ENCODE data around the gene RMDN3.

RMDN3 gene

GRCh38 chr15:40723919-40724318 is 31.1 kb downstream of the RMDN3 start:
- H2AFZ ChIP-seq (ENCODE audit: low read length, unreplicated experiment): no peak overlapping the region
- H3K4me1 ChIP-seq (ENCODE audit: control insufficient read depth, insufficient read depth, low read length, unreplicated experiment): no peaks in the 10 kb centered on the region
- H3K27me3 ChIP-seq (ENCODE audit: insufficient read depth, low read length): no peaks in the 10 kb centered on the region
- H3K79me2 ChIP-seq (ENCODE audit: control insufficient read depth, insufficient read depth, low read length, unreplicated experiment): no peaks in the 10 kb centered on the region
- H3K4me3 ChIP-seq (ENCODE audit: low read depth, low read length): no peak overlapping the region
- H3K27ac ChIP-seq (ENCODE audit: low read depth, low read length): no peak overlapping the region
- H3K36me3 ChIP-seq (ENCODE audit: insufficient read depth, low read length): peaks cover 10% of the 10 kb centered on the region

GRCh38 chr15:40722934-40723333 is 32.1 kb downstream of the RMDN3 start:
- peaks cover 8% of the 10 kb centered on the region for H3K36me3 ChIP-seq (ENCODE audit: insufficient read depth, low read length)

GRCh38 chr15:40722354-40722753 is 32.7 kb downstream of the RMDN3 start:
- Histone ChIP-seq H3K79me2 (ENCODE audit: control insufficient read depth, insufficient read depth, low read length, unreplicated experiment) (no peaks in the 10 kb centered on the region), H3K27ac (ENCODE audit: low read depth, low read length) (no peak overlapping the region), H2AFZ (ENCODE audit: low read length, unreplicated experiment) (no peak overlapping the region), H3K4me1 (ENCODE audit: control insufficient read depth, insufficient read depth, low read length, unreplicated experiment) (no peaks in the 10 kb centered on the region), H3K27me3 (ENCODE audit: insufficient read depth, low read length) (no peaks in the 10 kb centered on the region), H3K4me3 (ENCODE audit: low read depth, low read length) (no peak overlapping the region), H3K36me3 (ENCODE audit: insufficient read depth, low read length) (peaks cover 8% of the 10 kb centered on the region)

More at GRCh38 chr15:40722934-40723333, 32.1 kb downstream of the RMDN3 start:
- Histone ChIP-seq H3K79me2 (ENCODE audit: control insufficient read depth, insufficient read depth, low read length, unreplicated experiment) (no peaks in the 10 kb centered on the region), H3K27me3 (ENCODE audit: insufficient read depth, low read length) (no peaks in the 10 kb centered on the region), H3K4me1 (ENCODE audit: control insufficient read depth, insufficient read depth, low read length, unreplicated experiment) (no peaks in the 10 kb centered on the region), H3K27ac (ENCODE audit: low read depth, low read length) (no peak overlapping the region), H2AFZ (ENCODE audit: low read length, unreplicated experiment) (no peak overlapping the region), H3K4me3 (ENCODE audit: low read depth, low read length) (no peak overlapping the region)

GRCh38 chr15:40721701-40722100 is 33.4 kb downstream of the RMDN3 start:
- H3K27me3 ChIP-seq (ENCODE audit: insufficient read depth, low read length): no peaks in the 10 kb centered on the region
- peaks cover 8% of the 10 kb centered on the region for H3K36me3 ChIP-seq (ENCODE audit: insufficient read depth, low read length)
- H3K4me1 ChIP-seq (ENCODE audit: control insufficient read depth, insufficient read depth, low read length, unreplicated experiment): no peaks in the 10 kb centered on the region
- no peaks in the 10 kb centered on the region for H3K79me2 ChIP-seq (ENCODE audit: control insufficient read depth, insufficient read depth, low read length, unreplicated experiment)
- no peak overlapping the region for H3K27ac ChIP-seq (ENCODE audit: low read depth, low read length)
- no peak overlapping the region for H2AFZ ChIP-seq (ENCODE audit: low read length, unreplicated experiment)
- H3K4me3 ChIP-seq (ENCODE audit: low read depth, low read length): no peak overlapping the region

DNA sequence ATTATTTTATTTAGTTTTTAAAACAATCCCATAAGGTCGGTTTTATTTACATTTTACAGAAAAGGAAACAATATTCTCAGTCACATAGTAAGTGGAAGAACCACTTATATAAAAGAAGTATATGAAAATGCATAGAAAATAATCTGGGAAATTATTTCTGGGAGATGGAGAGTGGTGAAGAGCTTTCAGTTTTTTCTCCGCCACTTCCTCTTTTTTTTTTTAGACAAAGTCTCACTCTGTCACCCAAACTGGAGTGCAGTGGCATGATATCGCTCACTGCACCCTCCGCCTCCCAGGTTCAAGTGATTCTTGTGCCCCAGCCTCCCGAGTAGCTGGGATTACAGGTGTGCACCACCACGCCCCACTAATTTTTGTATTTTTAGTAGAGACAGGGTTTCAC is 38.9 kb downstream of the RMDN3 start:
- H3K27me3 ChIP-seq (ENCODE audit: insufficient read depth, low read length): no peaks in the 10 kb centered on the region
- H3K4me3 ChIP-seq (ENCODE audit: low read depth, low read length): no peak overlapping the region
- no peaks in the 10 kb centered on the region for H3K4me1 ChIP-seq (ENCODE audit: control insufficient read depth, insufficient read depth, low read length, unreplicated experiment)
- no peak overlapping the region for H3K27ac ChIP-seq (ENCODE audit: low read depth, low read length)
- peaks cover 13% of the 10 kb centered on the region for H3K36me3 ChIP-seq (ENCODE audit: insufficient read depth, low read length)
- no peak overlapping the region for H2AFZ ChIP-seq (ENCODE audit: low read length, unreplicated experiment)
- no peaks in the 10 kb centered on the region for H3K79me2 ChIP-seq (ENCODE audit: control insufficient read depth, insufficient read depth, low read length, unreplicated experiment)

- Histone ChIP-seq H3K27ac (ENCODE audit: low read depth, low read length) (no peak overlapping the region), H3K27me3 (ENCODE audit: insufficient read depth, low read length) (no peaks in the 10 kb centered on the region), H3K4me1 (ENCODE audit: control insufficient read depth, insufficient read depth, low read length, unreplicated experiment) (no peaks in the 10 kb centered on the region), H3K4me3 (ENCODE audit: low read depth, low read length) (no peak overlapping the region), H3K36me3 (ENCODE audit: insufficient read depth, low read length) (peaks cover 13% of the 10 kb centered on the region), H3K79me2 (ENCODE audit: control insufficient read depth, insufficient read depth, low read length, unreplicated experiment) (no peaks in the 10 kb centered on the region), H2AFZ (ENCODE audit: low read length, unreplicated experiment) (no peak overlapping the region)
Observed at GRCh38 chr15:40714144-40714543, 40.9 kb downstream of the RMDN3 start.

GRCh38 chr15:40706121-40706520 is 48.9 kb downstream of the RMDN3 start:
- Histone ChIP-seq H3K4me3 (ENCODE audit: low read depth, low read length) (no peak overlapping the region), H3K79me2 (ENCODE audit: control insufficient read depth, insufficient read depth, low read length, unreplicated experiment) (no peaks in the 10 kb centered on the region), H3K36me3 (ENCODE audit: insufficient read depth, low read length) (peaks cover 8% of the 10 kb centered on the region), H3K4me1 (ENCODE audit: control insufficient read depth, insufficient read depth, low read length, unreplicated experiment) (no peaks in the 10 kb centered on the region), H3K27me3 (ENCODE audit: insufficient read depth, low read length) (no peaks in the 10 kb centered on the region), H2AFZ (ENCODE audit: low read length, unreplicated experiment) (no peak overlapping the region), H3K27ac (ENCODE audit: low read depth, low read length) (no peak overlapping the region)

GRCh38 chr15:40702077-40702476 is 53.0 kb downstream of the RMDN3 start:
- peaks cover 7% of the 10 kb centered on the region for H3K79me2 ChIP-seq (ENCODE audit: control insufficient read depth, insufficient read depth, low read length, unreplicated experiment)
- no peak overlapping the region for H2AFZ ChIP-seq (ENCODE audit: low read length, unreplicated experiment)
- H3K36me3 ChIP-seq (ENCODE audit: insufficient read depth, low read length): peaks cover 21% of the 10 kb centered on the region
- no peaks in the 10 kb centered on the region for H3K4me1 ChIP-seq (ENCODE audit: control insufficient read depth, insufficient read depth, low read length, unreplicated experiment)
- no peak overlapping the region for H3K4me3 ChIP-seq (ENCODE audit: low read depth, low read length)
- H3K27me3 ChIP-seq (ENCODE audit: insufficient read depth, low read length): no peaks in the 10 kb centered on the region
- H3K27ac ChIP-seq (ENCODE audit: low read depth, low read length): no peak overlapping the region

DNA sequence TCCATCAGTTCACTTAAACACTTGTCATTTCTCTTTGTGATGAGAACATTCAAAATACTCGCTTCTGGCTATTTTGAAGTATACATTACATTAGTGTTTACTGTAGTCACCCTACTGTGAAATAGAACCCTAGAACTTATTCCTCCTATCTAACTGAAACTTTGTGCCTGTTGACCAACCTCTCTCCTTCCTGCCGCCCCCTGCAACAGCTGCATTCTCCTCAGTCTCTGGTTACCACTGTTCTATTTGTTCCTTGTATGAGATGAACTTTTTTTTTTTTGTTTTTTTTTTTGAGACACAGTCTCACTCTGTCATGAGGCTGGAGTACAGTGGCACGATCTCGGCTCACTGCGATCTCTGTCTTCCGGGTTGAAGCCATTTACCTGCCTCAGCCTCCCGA is 57.1 kb downstream of the RMDN3 start:
- H3K27ac ChIP-seq (ENCODE audit: low read depth, low read length): no peak overlapping the region

GRCh38 chr15:40696228-40696627 is 58.8 kb downstream of the RMDN3 start:
- Histone ChIP-seq H3K36me3 (ENCODE audit: insufficient read depth, low read length) (peaks cover 18% of the 10 kb centered on the region), H2AFZ (ENCODE audit: low read length, unreplicated experiment) (no peak overlapping the region), H3K4me3 (ENCODE audit: low read depth, low read length) (peak overlapping the region; percentile 88), H3K79me2 (ENCODE audit: control insufficient read depth, insufficient read depth, low read length, unreplicated experiment) (peaks cover 25% of the 10 kb centered on the region), H3K27me3 (ENCODE audit: insufficient read depth, low read length) (no peaks in the 10 kb centered on the region), H3K27ac (ENCODE audit: low read depth, low read length) (no peak overlapping the region), H3K4me1 (ENCODE audit: control insufficient read depth, insufficient read depth, low read length, unreplicated experiment) (peaks cover 11% of the 10 kb centered on the region)

More for the DNA sequence above, 57.1 kb downstream of the RMDN3 start:
- Histone ChIP-seq H3K4me1 (ENCODE audit: control insufficient read depth, insufficient read depth, low read length, unreplicated experiment) (peaks cover 11% of the 10 kb centered on the region), H3K27me3 (ENCODE audit: insufficient read depth, low read length) (no peaks in the 10 kb centered on the region), H3K79me2 (ENCODE audit: control insufficient read depth, insufficient read depth, low read length, unreplicated experiment) (peaks cover 25% of the 10 kb centered on the region), H3K36me3 (ENCODE audit: insufficient read depth, low read length) (peaks cover 18% of the 10 kb centered on the region), H3K4me3 (ENCODE audit: low read depth, low read length) (no peak overlapping the region), H2AFZ (ENCODE audit: low read length, unreplicated experiment) (no peak overlapping the region)

- peak overlapping the region; percentile 86 for H3K27ac ChIP-seq (ENCODE audit: low read depth, low read length)
- no peaks in the 10 kb centered on the region for H3K27me3 ChIP-seq (ENCODE audit: insufficient read depth, low read length)
- peaks cover 11% of the 10 kb centered on the region for H3K4me1 ChIP-seq (ENCODE audit: control insufficient read depth, insufficient read depth, low read length, unreplicated experiment)
- peaks cover 12% of the 10 kb centered on the region for H3K36me3 ChIP-seq (ENCODE audit: insufficient read depth, low read length)
- peak overlapping the region; percentile 88 for H3K4me3 ChIP-seq (ENCODE audit: low read depth, low read length)
- peak overlapping the region; percentile 91 for H2AFZ ChIP-seq (ENCODE audit: low read length, unreplicated experiment)
- H3K79me2 ChIP-seq (ENCODE audit: control insufficient read depth, insufficient read depth, low read length, unreplicated experiment): peaks cover 25% of the 10 kb centered on the region
Observed at GRCh38 chr15:40695469-40695890, 59.6 kb downstream of the RMDN3 start.
